ENCODE measurements around the gene FAM216A. TPM values are rescaled to one million over a fixed set of nuclear protein-coding genes. Genes with fewer than 3 reads are reported as not detected.
"Not testable (repeated sequence)": the region's sequence is repeated elsewhere in the genome, so short reads cannot be mapped to it uniquely, and the experiment has no call there.

Gene FAM216A
- total RNA-seq = 10 to 100 TPM; 29.8 to 30.0 TPM

- peaks cover 28% of the 10 kb centered on the region for H3K4me1 Mint-ChIP-seq (ENCODE audit: low read depth)
- no peaks in the 10 kb centered on the region for H3K27me3 Mint-ChIP-seq
- intact Hi-C loops (cut with micrococcal nuclease) = loop anchor here (1.0 to 2.0 kb wide), 5 partner anchors 18 to 272 kb away; partner anchors contain the start of genes ARPC3, PPTC7, RAD9B and VPS29
- ChIA-PET CTCF (interaction anchor here (0.6 to 6.7 kb wide), 33 partner anchors 8 to 623 kb away, joined by 3 to 86 read pairs (median 4); partner anchors contain the start of genes ARPC3, RAD9B, TCTN1 and VPS29), POLR2A (interaction anchor here (0.5 to 2.7 kb wide), 20 partner anchors 12 to 389 kb away, joined by 3 to 33 read pairs (median 4); partner anchors contain the start of genes ARPC3, ATP2A2, IFT81 and PPP1CC)
- H3K4me3 Mint-ChIP-seq = peak within 1 kb of the TSS; percentile 98
- H3K9me3 Mint-ChIP-seq = no peaks in the 10 kb centered on the region
- DNase-seq = peak; percentile 98
- H3K27ac Mint-ChIP-seq = peak within 1 kb of the TSS; percentile 97
- H3K36me3 Mint-ChIP-seq = peaks cover 13% of the 10 kb centered on the region
These were observed at the start of gene FAM216A, which contains the start of gene GPN3 for GRCh38 chr12:110468214-110469048. Gene FAM216A (plus strand): TSS chr12:110468845. CDS start chr12:110468876, 31 bp downstream. Gene GPN3 (minus strand): TSS chr12:110468257. CDS start chr12:110468203, 54 bp downstream.

GRCh38 chr12:110420644-110421043 is 48.0 kb upstream of the FAM216A start:
- H3K4me1 Mint-ChIP-seq (ENCODE audit: low read depth); H3K27me3 Mint-ChIP-seq; POLR2A ChIA-PET; intact Hi-C loops (cut with micrococcal nuclease); H3K4me3 Mint-ChIP-seq; DNase-seq; H3K36me3 Mint-ChIP-seq; H3K27ac Mint-ChIP-seq; H3K9me3 Mint-ChIP-seq: not testable (repeated sequence)
- CTCF ChIA-PET = interaction anchor here (2.0 kb wide), 1 partner anchor 11 kb away, joined by 6 read pairs; no protein-coding TSS in a partner anchor

- H3K9me3 Mint-ChIP-seq = no peaks in the 10 kb centered on the region
- no peaks in the 10 kb centered on the region for H3K27me3 Mint-ChIP-seq
- POLR2A ChIA-PET = no interaction called here
- no peaks in the 10 kb centered on the region for H3K4me1 Mint-ChIP-seq (ENCODE audit: low read depth)
- H3K4me3 Mint-ChIP-seq = no peak overlapping the region
- intact Hi-C loops (cut with micrococcal nuclease) = no loop called here
- CTCF ChIA-PET = interaction anchor here (1.5 to 2.0 kb wide), 3 partner anchors 10 to 319 kb away, joined by 3 to 11 read pairs (median 6); no protein-coding TSS in a partner anchor
- no peak overlapping the region for H3K27ac Mint-ChIP-seq
- no peaks in the 10 kb centered on the region for H3K36me3 Mint-ChIP-seq
- no peak for DNase-seq
These were observed 47.4 kb upstream of the FAM216A start for GRCh38 chr12:110421159-110421661.

- no peak overlapping the region for H3K4me3 Mint-ChIP-seq
- no peak overlapping the region for H3K27ac Mint-ChIP-seq
- CTCF ChIA-PET = interaction anchor here (1.5 to 1.6 kb wide), 2 partner anchors 10 to 320 kb away, joined by 3 to 11 read pairs; no protein-coding TSS in a partner anchor
- H3K4me1 Mint-ChIP-seq (ENCODE audit: low read depth) = no peaks in the 10 kb centered on the region
- H3K9me3 Mint-ChIP-seq = no peaks in the 10 kb centered on the region
- H3K27me3 Mint-ChIP-seq = no peaks in the 10 kb centered on the region
- DNase-seq = no peak
- H3K36me3 Mint-ChIP-seq = no peaks in the 10 kb centered on the region
- intact Hi-C loops (cut with micrococcal nuclease) = no loop called here
- POLR2A ChIA-PET = no interaction called here
These were observed 46.9 kb upstream of the FAM216A start for GRCh38 chr12:110421701-110422100.

- Mint-ChIP-seq H3K4me3 (no peak overlapping the region), H3K36me3 (no peaks in the 10 kb centered on the region), H3K4me1 (ENCODE audit: low read depth) (no peaks in the 10 kb centered on the region), H3K9me3 (no peaks in the 10 kb centered on the region), H3K27me3 (no peaks in the 10 kb centered on the region), H3K27ac (no peak overlapping the region)
- CTCF ChIA-PET = interaction anchor here (0.7 kb wide), 2 partner anchors 39 to 158 kb away, joined by 3 to 4 read pairs; no protein-coding TSS in a partner anchor
- DNase-seq = no peak
- POLR2A ChIA-PET = no interaction called here
- intact Hi-C loops (cut with micrococcal nuclease) = no loop called here
These were observed 44.4 kb upstream of the FAM216A start for GRCh38 chr12:110424237-110424636.

- H3K9me3 Mint-ChIP-seq = no peaks in the 10 kb centered on the region
- POLR2A ChIA-PET = no interaction called here
- intact Hi-C loops (cut with micrococcal nuclease) = no loop called here
- DNase-seq = no peak
- H3K27ac Mint-ChIP-seq = no peak overlapping the region
- no peak overlapping the region for H3K4me3 Mint-ChIP-seq
- H3K36me3 Mint-ChIP-seq = no peaks in the 10 kb centered on the region
- H3K27me3 Mint-ChIP-seq = no peaks in the 10 kb centered on the region
- H3K4me1 Mint-ChIP-seq (ENCODE audit: low read depth) = no peaks in the 10 kb centered on the region
- CTCF ChIA-PET = no interaction called here
These were observed 42.2 kb upstream of the FAM216A start for GRCh38 chr12:110426406-110426805.

- H3K27ac Mint-ChIP-seq; DNase-seq; H3K36me3 Mint-ChIP-seq; H3K27me3 Mint-ChIP-seq; H3K9me3 Mint-ChIP-seq; CTCF ChIA-PET; H3K4me3 Mint-ChIP-seq; POLR2A ChIA-PET; H3K4me1 Mint-ChIP-seq (ENCODE audit: low read depth): not testable (repeated sequence)
- intact Hi-C loops (cut with micrococcal nuclease) = loop anchor here (5.0 kb wide), 1 partner anchor 147 kb away; the partner anchor contains the start of gene ATP2A2
These were observed 39.0 kb upstream of the FAM216A start for GRCh38 chr12:110429676-110430075.

- intact Hi-C loops (cut with micrococcal nuclease) = loop anchor here (1.0 to 5.0 kb wide), 5 partner anchors 28 to 384 kb away; partner anchors contain the start of genes ATP2A2 and C12orf76
- Mint-ChIP-seq H3K4me3 (no peak overlapping the region), H3K36me3 (peaks cover 21% of the 10 kb centered on the region), H3K27me3 (no peaks in the 10 kb centered on the region), H3K9me3 (no peaks in the 10 kb centered on the region), H3K27ac (no peak overlapping the region), H3K4me1 (ENCODE audit: low read depth) (peaks cover 10% of the 10 kb centered on the region)
- peak; percentile 57 for DNase-seq
- POLR2A ChIA-PET = interaction anchor here (0.7 to 1.5 kb wide), 8 partner anchors 18 to 296 kb away, joined by 3 to 12 read pairs (median 5); partner anchors contain the start of genes ANAPC7, ARPC3, ATP2A2 and FAM216A
- CTCF ChIA-PET = interaction anchor here (0.6 to 2.9 kb wide), 77 partner anchors 9 to 587 kb away, joined by 3 to 71 read pairs (median 5); partner anchors contain the start of genes ANAPC7, ARPC3, ATP2A2 and FAM216A
These were observed 36.6 kb upstream of the FAM216A start for GRCh38 chr12:110431957-110432587.

GRCh38 chr12:110436231-110436630 is 32.4 kb upstream of the FAM216A start:
- intact Hi-C loops (cut with micrococcal nuclease) = no loop called here
- no peak for DNase-seq
- CTCF ChIA-PET = no interaction called here
- peaks cover 12% of the 10 kb centered on the region for H3K4me1 Mint-ChIP-seq (ENCODE audit: low read depth)
- no peaks in the 10 kb centered on the region for H3K9me3 Mint-ChIP-seq
- POLR2A ChIA-PET = no interaction called here
- H3K27me3 Mint-ChIP-seq = no peaks in the 10 kb centered on the region
- peak overlapping the region; percentile 72 for H3K27ac Mint-ChIP-seq
- peaks cover 35% of the 10 kb centered on the region for H3K36me3 Mint-ChIP-seq
- no peak overlapping the region for H3K4me3 Mint-ChIP-seq

GRCh38 chr12:110444455-110444854 is 24.2 kb upstream of the FAM216A start:
- Mint-ChIP-seq H3K4me3 (no peak overlapping the region), H3K9me3 (no peaks in the 10 kb centered on the region), H3K27ac (peak overlapping the region; percentile 49), H3K36me3 (peaks cover 35% of the 10 kb centered on the region), H3K4me1 (ENCODE audit: low read depth) (peaks cover 31% of the 10 kb centered on the region), H3K27me3 (no peaks in the 10 kb centered on the region)
- CTCF ChIA-PET = interaction anchor here (1.5 kb wide), 1 partner anchor 13 kb away, joined by 7 read pairs; no protein-coding TSS in a partner anchor
- DNase-seq = no peak
- POLR2A ChIA-PET = no interaction called here
- intact Hi-C loops (cut with micrococcal nuclease) = no loop called here

GRCh38 chr12:110449799-110450497 is 18.7 kb upstream of the FAM216A start, which contains the start of gene ARPC3:
Gene ARPC3 (minus strand): TSS chr12:110450337. CDS start chr12:110450260, 77 bp downstream.
- DNase-seq = peak; percentile 97
- CTCF ChIA-PET = interaction anchor here (0.5 to 8.2 kb wide), 34 partner anchors 8 to 438 kb away, joined by 3 to 85 read pairs (median 4); partner anchors contain the start of genes FAM216A, GPN3, RAD9B and TCTN1
- Mint-ChIP-seq H3K36me3 (peaks cover 41% of the 10 kb centered on the region), H3K4me3 (peak within 1 kb of the TSS; percentile 100), H3K27ac (peak within 1 kb of the TSS; percentile 99), H3K27me3 (no peaks in the 10 kb centered on the region), H3K9me3 (no peaks in the 10 kb centered on the region), H3K4me1 (ENCODE audit: low read depth) (peaks cover 35% of the 10 kb centered on the region)
- intact Hi-C loops (cut with micrococcal nuclease) = loop anchor here (1.0 to 5.0 kb wide), 5 partner anchors 18 to 376 kb away; partner anchors contain the start of genes FAM216A, GPN3, RAD9B and VPS29
- POLR2A ChIA-PET = interaction anchor here (0.6 to 2.1 kb wide), 10 partner anchors 18 to 291 kb away, joined by 3 to 28 read pairs (median 3); partner anchors contain the start of genes FAM216A, GPN3, RAD9B and TCTN1
